HG03432 (cell line): ENCODE results near the gene ZP2.
"Not testable (repeated sequence)": the region's sequence is repeated elsewhere in the genome, so short reads cannot be mapped to it uniquely, and the experiment has no call there.

Source experiments
- ATAC-seq: cut with Tn5 transposase; IDR thresholded peaks from one replicate; pipeline ENCODE4 v1.9.1; 2021; ENCODE audit warnings: mild to moderate bottlenecking, moderate library complexity; ENCODE audit not compliant: unreplicated experiment

ZP2 gene

GRCh38 chr16:21218153-21218552, 6.8 kb upstream of the ZP2 start:
- no peak for ATAC-seq

DNA sequence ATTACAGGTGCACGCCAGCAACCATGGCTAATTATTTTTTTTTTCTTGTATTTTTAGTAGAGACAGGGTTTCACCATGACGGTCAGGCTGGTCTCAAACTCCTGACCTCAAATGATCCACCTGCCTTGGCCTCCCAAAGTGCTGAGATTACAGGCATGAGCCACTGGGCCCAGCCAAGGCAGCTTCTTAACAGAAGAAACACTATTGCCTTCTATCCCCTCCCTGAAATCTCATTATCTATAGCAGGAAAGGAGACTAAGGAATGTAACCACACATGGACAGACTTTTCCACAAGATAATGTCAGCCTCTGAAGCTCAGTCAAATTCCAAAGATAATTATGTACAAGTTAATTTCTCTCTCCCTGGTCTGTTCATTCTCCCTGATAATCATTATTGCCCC, 5.7 kb upstream of the ZP2 start:
- no peak for ATAC-seq

DNA sequence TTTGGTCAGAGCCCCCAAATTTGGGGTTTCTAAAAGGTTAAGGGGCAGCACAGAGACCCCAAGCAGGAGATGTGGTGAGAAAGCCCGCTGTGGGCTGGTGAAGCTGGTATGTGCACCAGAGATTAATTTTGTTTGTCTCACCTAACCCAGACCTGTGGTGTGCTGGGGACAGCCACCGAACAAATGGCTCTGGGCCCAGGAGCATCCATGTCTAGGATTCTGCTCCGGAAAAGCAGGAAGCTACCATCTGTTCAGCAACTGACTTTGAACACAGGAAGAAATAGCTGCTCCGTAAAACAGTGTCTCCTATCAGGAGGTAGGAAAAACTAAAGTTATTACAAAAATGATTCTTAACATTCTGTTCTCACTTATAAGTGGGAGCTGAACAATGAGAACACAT, 2.7 kb upstream of the ZP2 start:
- ATAC-seq = no peak

- ATAC-seq = no peak
These were observed 2.7 kb downstream of the ZP2 start for GRCh38 chr16:21208446-21209230.

GRCh38 chr16:21206550-21206949, 4.8 kb downstream of the ZP2 start:
- no peak for ATAC-seq

GRCh38 chr16:21205303-21205702, 6.1 kb downstream of the ZP2 start:
- ATAC-seq = no peak

GRCh38 chr16:21203155-21203797, 8.1 kb downstream of the ZP2 start:
- no peak for ATAC-seq

- ATAC-seq = no peak
These were observed 11.7 kb downstream of the ZP2 start for GRCh38 chr16:21199607-21200218.

DNA sequence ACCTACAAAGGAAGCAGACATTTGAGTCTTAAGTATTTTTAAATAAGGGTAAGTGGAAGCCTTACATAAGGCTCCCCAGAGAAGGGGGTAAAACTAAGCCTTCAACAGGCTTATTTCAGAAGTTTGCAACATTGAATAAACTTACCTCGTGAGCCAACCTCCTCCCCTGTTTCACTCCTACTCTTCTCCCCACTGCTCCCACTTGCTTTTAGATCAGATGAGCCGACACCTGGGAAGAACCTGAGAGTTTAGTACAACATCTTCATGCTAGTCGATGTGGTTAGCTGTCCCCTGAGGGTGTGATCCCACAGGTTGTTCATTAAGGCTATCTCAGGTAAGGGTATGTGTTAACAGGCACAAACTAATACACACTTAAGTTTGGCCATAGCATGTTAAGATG, 13.8 kb downstream of the ZP2 start:
- ATAC-seq = no peak

DNA sequence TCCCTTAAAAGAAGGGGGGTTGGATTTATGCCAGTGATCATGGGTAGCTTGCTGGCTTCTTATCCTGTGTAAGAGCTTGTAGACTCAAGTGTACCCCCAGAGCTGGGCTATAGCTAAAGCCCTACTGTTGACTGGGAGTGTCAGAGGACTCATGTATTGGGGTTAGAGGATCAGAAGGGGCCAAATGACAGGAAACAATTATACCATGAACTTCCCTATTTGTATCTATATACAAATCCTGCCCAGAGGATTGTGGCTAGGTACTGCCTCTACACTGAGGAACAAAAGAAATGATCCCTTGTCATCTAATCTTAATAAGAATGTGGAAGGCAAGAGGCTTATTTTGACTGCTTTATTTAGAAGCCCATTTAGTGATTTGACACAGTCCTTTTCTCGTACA, 14.3 kb downstream of the ZP2 start:
- ATAC-seq = no peak

DNA sequence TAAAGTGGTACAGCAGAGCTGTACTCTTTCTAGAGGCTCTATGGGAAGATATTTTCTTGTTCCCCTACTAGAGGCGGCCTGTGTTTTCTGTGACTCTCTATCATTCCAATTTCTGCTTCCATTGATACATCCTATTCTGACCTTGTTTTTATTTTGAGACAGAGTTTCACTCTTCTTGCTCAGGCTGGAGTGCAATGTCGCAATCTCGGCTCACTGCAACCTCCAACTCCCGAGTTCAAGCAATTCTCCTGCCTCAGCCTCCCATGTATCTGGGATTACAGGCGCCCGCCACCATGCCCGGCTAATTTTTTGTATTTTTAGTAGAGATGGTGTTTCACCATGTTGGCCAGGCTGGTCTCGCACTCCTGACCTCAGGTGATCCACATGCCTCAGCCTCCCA, 16.0 kb downstream of the ZP2 start:
- not testable (repeated sequence) for ATAC-seq

GRCh38 chr16:21194771-21195301, 16.5 kb downstream of the ZP2 start:
- peak; percentile 48 for ATAC-seq

DNA sequence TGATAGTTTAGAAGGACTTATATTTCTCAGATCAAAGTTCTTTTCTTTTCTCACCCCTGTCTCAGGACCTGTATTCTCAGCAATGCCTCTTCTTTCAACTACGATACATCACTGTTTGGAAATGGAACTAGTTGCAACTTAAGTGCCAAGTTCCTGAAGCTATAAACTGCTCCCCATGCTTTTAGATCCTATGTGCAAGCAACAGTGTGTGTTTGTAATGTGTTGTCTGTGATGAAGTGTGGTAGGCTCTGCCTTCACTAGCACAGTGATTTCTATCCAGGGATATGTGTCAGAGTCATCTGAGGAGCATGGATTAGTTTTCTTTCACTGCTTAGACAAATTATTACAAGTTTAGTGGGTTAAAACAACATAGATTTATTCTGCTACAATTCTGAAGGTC, 18.4 kb downstream of the ZP2 start:
- no peak for ATAC-seq

GRCh38 chr16:21190599-21190998, 20.8 kb downstream of the ZP2 start:
- ATAC-seq = no peak

DNA sequence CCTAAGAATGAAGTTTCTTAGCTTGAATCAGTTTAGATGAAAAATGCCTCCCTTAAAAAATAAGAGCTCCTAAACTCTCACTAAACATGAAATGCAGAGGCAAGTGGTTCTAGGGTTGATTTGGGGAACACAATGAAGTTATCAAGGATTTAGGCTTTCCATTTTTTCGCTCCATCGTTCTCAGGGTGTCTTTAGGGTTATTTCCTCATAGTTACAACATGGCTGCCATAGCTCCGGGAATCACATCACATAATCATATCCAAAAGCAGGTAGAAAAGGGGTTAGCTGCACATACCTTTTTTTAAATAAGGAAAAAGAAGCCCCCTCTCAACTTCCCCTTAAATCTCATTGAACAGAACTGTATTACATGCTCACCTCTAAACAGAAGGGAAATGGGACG, 21.4 kb downstream of the ZP2 start:
- no peak for ATAC-seq

GRCh38 chr16:21189311-21189710, 22.1 kb downstream of the ZP2 start:
- ATAC-seq = no peak

DNA sequence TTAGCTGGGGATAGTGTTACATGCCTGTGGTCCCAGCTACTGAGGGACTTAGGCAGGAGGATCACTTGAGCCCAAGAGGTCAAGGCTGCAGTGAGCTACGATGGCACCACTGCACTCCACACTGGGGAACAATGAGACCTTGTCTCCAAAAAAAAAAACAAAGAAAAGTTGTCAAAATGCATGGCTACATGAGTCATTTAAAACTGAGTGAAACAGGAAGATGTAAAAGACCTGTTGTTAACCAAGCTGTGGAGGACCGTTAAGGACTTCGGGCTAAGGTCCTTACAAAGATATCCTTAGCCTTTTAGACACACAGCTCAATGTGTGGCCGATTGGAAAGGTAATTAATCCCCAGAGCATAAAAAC, 25.1 kb downstream of the ZP2 start:
- ATAC-seq = no peak

- ATAC-seq = no peak
These were observed 25.6 kb downstream of the ZP2 start for GRCh38 chr16:21185659-21186325.

GRCh38 chr16:21184834-21185233, 26.5 kb downstream of the ZP2 start:
- ATAC-seq = no peak

DNA sequence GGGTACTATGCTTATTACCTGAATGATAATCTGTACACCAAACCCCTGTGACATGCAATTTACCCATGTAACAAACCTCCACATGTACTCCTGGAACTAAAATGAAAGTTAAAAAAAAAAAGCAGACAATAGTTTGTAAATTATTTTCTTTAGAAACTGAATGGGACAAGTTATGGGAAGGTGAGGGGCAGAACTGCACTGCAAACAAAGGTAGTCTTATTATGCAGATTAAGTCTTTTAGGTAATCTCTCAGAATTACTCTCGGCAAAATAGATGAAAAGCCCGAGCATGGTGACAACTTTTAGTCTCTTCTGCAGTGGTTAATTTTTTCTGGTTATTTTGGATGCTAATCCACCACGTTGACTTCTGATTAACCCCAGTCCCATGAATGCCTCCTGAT, 27.4 kb downstream of the ZP2 start:
- ATAC-seq = no peak

DNA sequence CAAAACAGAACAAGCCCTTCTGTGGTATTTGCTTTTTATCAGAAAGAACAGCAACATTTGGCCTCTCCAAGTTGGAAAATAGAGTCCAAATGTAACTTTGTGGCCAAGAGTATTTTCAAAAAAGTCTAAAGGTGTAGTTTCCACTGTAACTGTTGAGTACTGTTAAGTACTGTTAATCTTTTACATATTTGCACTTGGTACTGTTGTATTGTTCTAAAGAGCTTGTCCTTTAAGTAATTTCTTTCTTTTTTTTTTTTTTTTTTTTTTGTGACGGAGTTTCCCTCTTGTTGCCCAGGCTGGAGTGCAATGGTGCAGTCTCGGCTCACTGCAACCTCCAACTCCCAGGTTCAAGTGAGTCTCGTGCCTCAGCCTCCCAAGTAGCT, 31.4 kb downstream of the ZP2 start:
- no peak for ATAC-seq
